ENCODE data around the gene FGG. TPM values are rescaled to one million over a fixed set of nuclear protein-coding genes. Genes with fewer than 3 reads are reported as not detected.
A peak's percentile ranks its signal among the peaks of the same experiment; 100 is the strongest.
"Not testable (repeated sequence)": the region's sequence is repeated elsewhere in the genome, so short reads cannot be mapped to it uniquely, and the experiment has no call there.

FGG gene
- total RNA-seq, 1 experiment from 2014 or later, result 0.45 TPM

DNA sequence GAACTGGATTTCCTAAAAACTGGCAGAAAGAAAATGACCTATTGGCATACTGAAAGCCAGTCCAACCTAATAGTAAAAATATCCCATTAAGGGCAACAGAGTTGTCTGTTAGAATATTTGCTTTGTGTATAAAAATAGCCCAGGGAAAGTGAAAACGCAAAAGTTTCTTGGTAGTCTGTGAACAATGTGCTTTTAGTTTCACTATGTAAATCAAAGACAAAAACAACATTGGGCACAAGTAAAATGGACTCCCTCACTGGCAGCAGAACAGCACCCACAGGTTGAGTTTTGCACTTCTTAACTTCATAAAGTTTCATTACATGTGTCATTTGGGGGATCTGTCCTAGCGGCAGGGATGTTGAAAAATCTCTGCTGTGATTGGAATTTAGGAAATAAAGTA, 4.3 kb upstream of the FGG start:
- DNase-seq (ENCODE audit: low read depth, low spot score), result no peak
- in situ Hi-C loops (cut with HindIII; ENCODE audit: low pct_unique_long_range_greater_than_20kb, low sequenced_read_pairs), result no loop called here

GRCh38 chr4:154616287-154616686, 3.8 kb upstream of the FGG start:
- no peak for DNase-seq (ENCODE audit: low read depth, low spot score)
- in situ Hi-C loops (cut with HindIII; ENCODE audit: low pct_unique_long_range_greater_than_20kb, low sequenced_read_pairs), result no loop called here

DNA sequence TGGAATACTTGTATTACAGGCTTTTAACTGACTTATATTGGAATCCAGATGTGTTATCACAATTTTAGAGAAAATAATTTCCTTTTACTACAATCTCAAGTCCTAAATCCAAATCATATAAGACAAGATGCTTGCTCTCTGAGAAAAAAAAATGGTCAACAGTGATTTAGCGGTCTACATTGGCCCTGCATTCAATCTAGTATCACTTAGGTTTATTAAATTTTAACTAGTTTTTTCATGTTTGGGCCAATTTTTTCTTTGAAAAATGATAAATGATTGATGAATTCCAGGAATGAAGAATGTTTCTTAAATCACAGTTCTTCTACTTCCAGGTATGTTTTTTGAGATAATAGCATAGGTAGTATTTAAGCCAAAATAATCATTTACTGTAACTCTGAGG, 2.8 kb upstream of the FGG start:
- in situ Hi-C loops (cut with HindIII; ENCODE audit: low pct_unique_long_range_greater_than_20kb, low sequenced_read_pairs), result no loop called here
- no peak for DNase-seq (ENCODE audit: low read depth, low spot score)

DNA sequence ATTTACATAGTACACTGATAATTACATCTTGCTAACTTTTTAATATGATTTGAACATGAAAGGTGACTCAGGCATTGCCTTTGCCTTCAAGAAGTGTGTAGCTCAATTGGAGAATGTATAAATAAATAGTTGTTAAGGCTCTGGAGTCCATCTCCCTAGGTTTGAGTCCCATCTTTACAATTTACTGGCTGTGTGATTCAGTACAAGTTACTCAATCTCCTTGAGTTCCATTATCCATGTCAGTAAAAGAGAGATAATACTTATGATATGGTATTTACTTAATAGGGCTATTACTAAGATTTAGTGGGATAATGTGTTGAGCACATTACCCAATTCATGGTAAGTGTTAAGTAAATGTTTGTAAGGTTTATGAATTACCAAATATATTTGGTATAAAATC, 1.9 kb upstream of the FGG start:
- DNase-seq (ENCODE audit: low read depth, low spot score), result no peak
- in situ Hi-C loops (cut with HindIII; ENCODE audit: low pct_unique_long_range_greater_than_20kb, low sequenced_read_pairs), result no loop called here

GRCh38 chr4:154611833-154612232, 623 bp downstream of the FGG start:
- in situ Hi-C loops (cut with HindIII; ENCODE audit: low pct_unique_long_range_greater_than_20kb, low sequenced_read_pairs), result no loop called here
- no peak for DNase-seq (ENCODE audit: low read depth, low spot score)

- DNase-seq (ENCODE audit: low read depth, low spot score), result no peak
- in situ Hi-C loops (cut with HindIII; ENCODE audit: low pct_unique_long_range_greater_than_20kb, low sequenced_read_pairs), result no loop called here
Measured at GRCh38 chr4:154610582-154610981, 1.9 kb downstream of the FGG start.

- in situ Hi-C loops (cut with HindIII; ENCODE audit: low pct_unique_long_range_greater_than_20kb, low sequenced_read_pairs), result no loop called here
- no peak for DNase-seq (ENCODE audit: low read depth, low spot score)
Measured at GRCh38 chr4:154609532-154609931, 2.9 kb downstream of the FGG start.

DNA sequence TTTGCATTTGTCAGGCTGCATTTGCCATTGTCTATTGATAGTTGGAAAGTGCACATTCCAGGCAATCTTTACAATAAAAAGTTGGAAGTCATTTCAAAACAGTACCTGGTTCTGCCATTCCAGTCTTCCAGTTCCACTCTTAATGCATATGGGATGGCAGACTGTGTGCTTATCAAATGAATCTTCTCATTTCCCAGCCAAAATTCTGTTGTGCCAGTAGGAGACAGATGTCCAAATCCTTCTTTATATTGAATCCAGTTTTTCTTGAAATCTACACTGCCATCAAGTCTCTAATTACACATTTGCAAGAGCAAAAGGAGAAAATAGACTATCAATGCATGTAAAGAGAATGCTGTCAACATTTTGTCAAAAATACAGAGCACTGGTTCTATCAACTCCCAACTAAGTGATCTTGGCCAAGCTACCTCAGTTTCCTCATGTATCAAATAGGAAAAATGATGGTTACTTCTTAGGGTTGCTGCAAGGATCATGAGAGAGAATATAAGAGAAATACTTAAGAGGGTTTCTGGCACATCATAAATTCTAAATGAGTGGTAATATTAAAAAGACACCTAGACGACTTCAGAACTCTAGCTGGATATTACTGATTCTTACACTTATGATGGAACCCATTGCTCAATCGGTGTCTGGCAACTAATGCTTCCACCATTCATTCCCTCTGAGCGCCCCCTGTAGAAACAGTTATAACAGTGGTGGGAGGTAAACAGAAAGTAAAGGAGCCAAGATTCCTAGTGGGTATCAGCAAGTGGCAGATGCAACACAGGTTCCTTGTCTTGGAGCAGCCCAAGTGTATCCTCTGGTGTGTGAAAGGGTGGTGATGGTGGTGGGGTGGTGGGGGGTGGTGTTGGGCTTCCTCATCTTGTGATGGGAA, 3.8 kb downstream of the FGG start:
- DNase-seq (ENCODE audit: low read depth, low spot score), result peak; percentile 17
- in situ Hi-C loops (cut with HindIII; ENCODE audit: low pct_unique_long_range_greater_than_20kb, low sequenced_read_pairs), result no loop called here

DNA sequence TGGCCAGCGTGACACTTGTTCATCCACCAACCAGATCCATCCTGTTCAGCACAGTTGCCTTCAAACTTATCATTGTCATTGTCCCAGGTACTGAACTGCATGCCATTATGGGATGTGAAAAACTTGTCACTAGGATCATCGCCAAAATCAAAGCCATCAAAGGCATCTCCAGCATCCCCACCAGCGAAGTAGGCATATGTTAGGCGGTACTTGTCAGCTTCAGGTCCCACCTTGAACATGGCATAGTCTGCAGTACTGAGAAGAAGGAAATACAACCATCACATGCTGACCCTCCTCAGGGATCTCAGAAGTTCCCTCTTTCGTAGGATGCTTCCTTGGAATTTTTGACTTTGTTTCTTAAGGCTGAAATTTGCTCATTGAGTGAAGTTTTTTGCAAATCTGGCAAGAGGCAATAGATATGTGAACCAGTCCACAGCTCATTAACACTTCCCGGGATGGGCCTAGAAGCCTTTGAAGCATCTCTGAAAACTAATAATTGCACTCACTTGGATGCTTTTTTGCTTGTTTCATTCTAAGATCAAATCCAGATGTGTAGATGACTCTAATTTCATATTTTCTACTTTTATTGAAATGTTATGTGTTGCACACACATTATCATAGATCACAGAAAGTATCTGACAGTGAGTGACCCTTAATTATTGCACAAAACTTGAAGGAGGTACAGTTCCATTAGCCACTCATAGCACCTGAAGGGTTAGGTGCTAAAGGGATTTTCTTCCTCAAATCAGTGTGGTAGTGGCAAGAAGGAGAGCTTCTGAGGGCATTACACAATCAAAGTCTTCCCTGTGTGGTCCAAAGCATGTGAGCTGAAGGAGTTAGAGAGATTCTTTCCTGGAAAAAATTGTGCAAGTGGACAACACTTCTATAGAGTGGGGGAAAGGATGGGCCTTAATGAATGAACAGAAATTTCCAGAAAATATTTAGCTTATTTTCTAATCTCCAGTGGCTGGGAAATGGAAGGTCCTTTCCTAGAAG, 5.4 kb downstream of the FGG start:
- no peak for DNase-seq (ENCODE audit: low read depth, low spot score)
- in situ Hi-C loops (cut with HindIII; ENCODE audit: low pct_unique_long_range_greater_than_20kb, low sequenced_read_pairs), result no loop called here

DNA sequence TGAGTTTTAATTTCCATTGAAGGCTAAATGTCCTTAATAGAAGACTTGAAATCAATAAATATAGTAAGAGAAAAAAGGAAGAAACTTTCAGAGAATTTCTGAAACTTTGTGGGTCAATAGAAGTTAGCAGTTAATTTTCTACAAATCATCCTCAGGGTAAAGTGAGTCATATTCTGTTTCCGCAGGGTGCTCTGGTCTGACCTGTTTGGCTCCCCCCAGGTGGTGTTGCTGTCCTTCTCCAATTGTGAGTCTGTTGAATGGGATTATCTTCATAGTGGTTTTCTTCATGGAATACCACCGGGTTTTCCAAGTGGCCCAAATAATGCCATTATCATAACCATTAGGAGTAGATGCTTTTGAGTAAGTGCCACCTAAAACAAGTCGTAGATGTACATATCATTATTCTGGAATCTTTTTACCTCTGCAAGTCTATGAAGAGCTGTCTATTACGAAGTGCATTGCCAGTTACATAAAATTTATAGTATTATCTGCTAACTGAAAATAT, 7.7 kb downstream of the FGG start:
- no peak for DNase-seq (ENCODE audit: low read depth, low spot score)
- in situ Hi-C loops (cut with HindIII; ENCODE audit: low pct_unique_long_range_greater_than_20kb, low sequenced_read_pairs), result no loop called here

DNA sequence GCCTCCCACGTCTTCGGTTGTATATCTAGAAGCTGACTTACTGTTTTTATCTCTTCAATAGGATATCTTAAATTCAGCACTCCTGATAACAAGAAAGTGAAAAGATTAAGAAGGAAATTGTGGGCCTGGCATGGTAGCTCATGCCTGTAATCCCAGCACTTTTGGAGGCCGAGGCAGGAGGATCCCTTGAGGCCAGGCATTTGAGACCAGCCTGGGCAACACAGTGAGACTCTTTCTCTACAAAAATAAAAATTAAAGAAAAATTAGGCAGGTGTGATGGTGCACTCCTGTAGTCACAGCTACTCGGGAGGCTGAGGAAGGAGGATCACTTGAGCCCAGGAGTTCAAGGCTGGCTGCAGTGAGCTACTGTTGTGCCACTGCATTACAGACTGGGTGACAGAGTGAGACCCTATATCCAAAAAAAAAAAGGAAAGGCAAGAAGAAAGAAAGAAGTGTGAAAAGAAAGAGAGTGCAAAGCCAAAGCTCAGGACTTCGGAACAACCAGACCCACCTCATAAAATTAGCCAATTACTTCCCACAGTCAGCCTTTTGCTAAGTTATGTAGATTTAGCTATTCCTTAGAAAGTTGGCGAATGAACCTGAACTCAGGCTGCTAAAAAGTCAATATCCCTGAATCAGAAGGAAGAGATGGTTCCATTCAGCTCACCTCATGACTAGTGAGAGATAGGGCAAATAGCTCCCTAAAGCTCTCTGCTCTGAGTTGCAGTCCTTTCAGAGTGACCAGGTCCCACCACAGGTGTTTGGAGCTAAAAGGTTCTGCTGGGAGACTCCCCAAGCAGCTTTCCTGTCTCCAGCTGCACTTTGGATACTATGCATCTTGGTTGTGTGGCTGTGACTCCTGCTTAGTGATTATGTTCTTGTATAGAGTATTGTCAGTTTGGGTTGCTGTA, 9.2 kb downstream of the FGG start:
- in situ Hi-C loops (cut with HindIII; ENCODE audit: low pct_unique_long_range_greater_than_20kb, low sequenced_read_pairs), result no loop called here
- no peak for DNase-seq (ENCODE audit: low read depth, low spot score)

- no peak for DNase-seq (ENCODE audit: low read depth, low spot score)
- in situ Hi-C loops (cut with HindIII; ENCODE audit: low pct_unique_long_range_greater_than_20kb, low sequenced_read_pairs), result no loop called here
Measured at GRCh38 chr4:154602404-154603020, 9.9 kb downstream of the FGG start.

DNA sequence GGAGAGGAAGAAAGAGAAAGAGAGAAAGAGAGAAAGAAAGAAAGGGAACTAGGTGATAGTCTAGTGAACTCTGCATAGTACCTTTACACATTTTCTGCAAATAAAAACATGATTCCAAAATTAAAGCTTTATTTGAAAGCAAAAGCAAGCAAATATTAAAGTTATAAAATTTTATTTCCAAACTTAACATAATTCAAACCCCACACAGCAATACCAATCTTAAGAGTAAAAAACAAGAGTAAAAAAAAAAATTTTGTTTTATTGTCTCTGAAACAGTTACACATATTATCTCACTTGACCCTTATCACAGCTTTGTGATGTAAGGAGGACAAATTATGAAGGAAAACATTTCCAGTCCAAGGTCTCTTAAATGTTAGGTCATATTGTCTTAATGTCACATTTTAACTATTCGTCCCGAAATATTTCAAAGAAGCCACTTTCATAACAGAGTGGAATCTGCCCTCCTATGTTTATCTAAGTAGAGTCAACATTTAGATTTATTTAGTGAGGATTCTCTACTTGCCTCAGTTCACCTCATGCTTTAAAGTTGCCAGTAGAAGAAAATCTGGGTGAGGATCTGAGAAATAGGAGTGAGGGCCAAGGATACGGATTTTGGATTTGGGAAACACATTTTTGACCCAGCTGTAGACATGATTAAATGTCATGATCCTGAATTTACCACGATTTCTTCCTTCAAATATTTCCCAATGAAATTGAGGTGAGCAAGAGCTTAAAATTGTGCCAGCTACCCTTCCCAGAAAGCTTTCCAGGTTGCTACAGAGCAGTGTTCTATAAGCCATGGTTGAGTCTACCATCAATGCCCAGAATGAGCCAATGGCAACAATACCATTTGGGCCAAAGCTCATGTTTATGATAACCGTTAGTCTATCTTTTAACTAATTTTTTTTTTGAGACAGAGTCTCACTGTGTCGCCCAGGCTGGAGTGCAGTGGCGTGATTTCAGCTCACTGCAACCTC, 14.4 kb downstream of the FGG start:
- DNase-seq (ENCODE audit: low read depth, low spot score), result no peak
- in situ Hi-C loops (cut with HindIII; ENCODE audit: low pct_unique_long_range_greater_than_20kb, low sequenced_read_pairs), result no loop called here

GRCh38 chr4:154597281-154597680, 15.2 kb downstream of the FGG start:
- DNase-seq (ENCODE audit: low read depth, low spot score); in situ Hi-C loops (cut with HindIII; ENCODE audit: low pct_unique_long_range_greater_than_20kb, low sequenced_read_pairs): not testable (repeated sequence)

- no peak for DNase-seq (ENCODE audit: low read depth, low spot score)
- in situ Hi-C loops (cut with HindIII; ENCODE audit: low pct_unique_long_range_greater_than_20kb, low sequenced_read_pairs), result no loop called here
Measured at GRCh38 chr4:154595807-154596206, 16.6 kb downstream of the FGG start.

- in situ Hi-C loops (cut with HindIII; ENCODE audit: low pct_unique_long_range_greater_than_20kb, low sequenced_read_pairs); DNase-seq (ENCODE audit: low read depth, low spot score): not testable (repeated sequence)
Measured at GRCh38 chr4:154594343-154594742, 18.1 kb downstream of the FGG start.
